Inflammatory macrophage (primary cell): Measurements from ENCODE around the gene LPAR3.

ENCODE experiments used
- DNase-seq, 2 donors: peaks; one replicate each; pipeline ENCODE4 v3.0.0-alpha.2; 2020 to 2022

LPAR3 gene

GRCh38 chr1:84773195-84773594 is 119.8 kb downstream of the LPAR3 start:
- DNase-seq: no peak

GRCh38 chr1:84772428-84772943 is 120.5 kb downstream of the LPAR3 start:
- DNase-seq: peak; percentile 80 to 83

DNA sequence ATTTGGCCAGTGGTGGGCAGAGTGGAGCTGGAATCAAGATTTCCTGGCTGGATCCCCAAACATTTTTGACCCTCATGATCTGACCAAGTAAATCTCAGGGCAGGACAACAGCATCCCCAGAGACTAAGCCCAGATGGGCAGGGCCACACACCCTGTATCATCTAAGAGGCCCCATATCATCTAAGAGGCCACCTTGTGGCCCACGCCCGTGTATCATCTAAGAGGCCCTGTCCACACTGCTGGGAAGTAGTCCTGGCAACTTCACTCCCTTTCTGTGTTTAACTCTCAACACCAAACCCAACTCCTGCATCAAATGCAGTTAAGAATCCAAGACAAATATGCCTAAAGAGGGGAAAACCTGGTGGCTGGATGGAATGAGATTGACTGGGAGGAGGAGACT is 121.1 kb downstream of the LPAR3 start:
- no peak for DNase-seq

GRCh38 chr1:84770481-84770880 is 122.5 kb downstream of the LPAR3 start:
- DNase-seq: no peak

DNA sequence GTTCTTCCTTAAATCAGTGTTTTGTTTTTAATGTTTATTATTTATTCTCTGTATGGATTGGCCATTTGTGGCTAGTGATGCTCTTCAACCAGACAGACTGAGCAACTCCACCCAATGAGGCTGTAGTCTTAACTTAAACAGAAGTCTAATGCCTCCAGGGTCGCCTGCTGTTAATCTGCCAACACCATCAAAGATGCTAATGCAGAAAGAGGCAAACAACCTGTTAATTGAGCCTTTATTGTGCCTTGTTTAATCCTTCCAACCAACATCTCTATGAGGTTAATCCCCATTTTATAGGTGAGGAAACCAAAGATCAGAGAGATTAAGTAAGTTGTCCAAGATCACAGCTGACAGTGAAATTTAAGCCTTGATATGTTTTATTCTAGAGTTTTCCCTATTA is 123.4 kb downstream of the LPAR3 start:
- no peak for DNase-seq

DNA sequence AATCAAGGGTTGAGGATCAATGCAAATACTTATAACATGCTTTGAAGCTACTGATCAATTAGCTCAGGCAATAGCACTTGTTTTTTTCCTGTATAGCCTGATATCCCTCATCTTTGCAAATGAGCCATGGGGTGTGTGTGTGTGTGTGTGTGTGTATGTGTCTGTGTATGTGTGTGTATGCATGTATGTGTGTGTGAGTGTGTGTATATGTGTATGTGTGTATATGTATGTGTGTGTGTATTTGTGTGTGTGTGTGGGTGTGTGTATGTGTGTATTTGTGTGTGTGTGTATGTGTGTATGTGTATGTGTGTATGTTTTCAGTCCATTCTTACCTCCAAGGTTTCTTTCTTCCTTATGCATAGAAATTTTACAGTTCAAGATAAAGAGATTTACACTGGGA is 124.4 kb downstream of the LPAR3 start:
- no peak for DNase-seq

- no peak for DNase-seq
Measured at GRCh38 chr1:84763912-84764680, 128.9 kb downstream of the LPAR3 start.

DNA sequence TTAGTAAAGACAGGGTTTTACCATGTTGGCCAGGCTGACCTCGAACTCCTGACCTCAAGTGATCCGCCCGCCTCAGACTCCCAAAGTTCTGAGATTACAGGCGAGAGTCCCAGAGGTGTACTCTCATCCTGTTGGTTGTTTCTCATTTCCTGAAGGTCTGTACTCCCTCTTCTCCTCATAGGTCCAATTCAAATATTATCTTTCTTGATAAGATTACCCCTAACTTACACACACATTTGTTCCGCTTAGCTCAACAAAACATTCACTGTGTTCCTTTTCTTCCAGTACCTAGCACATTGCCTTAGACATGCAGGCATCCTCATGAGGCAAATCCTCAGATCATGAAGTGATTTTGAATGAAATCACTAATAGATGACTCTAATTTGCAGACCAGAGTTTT is 130.3 kb downstream of the LPAR3 start:
- no peak for DNase-seq
